ENCODE measurements around the gene CD247.

DNA sequence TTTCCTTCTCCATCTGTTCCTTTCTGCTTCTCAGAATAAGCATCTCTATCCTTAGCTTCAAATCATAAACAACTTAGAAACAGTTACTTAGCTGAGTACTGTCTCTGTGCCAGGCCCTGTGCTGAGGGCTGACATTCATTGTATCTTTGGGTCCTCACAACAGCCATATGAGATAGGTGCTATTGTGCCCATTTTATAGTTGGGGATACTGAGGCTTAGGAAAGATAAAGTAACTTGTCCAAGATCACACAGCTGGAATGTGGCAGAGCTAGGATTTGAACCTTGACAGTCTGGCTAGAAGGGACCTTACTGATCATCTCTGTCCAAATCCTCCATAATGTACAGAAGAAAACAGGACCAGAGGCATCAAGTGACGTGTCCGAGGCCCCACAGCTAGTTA lies 25.0 kb downstream of the CD247 start:
- TF ChIP-seq POLR2AphosphoS5 (IDR thresholded peaks at IDR 0.05), result no peak
- TF ChIP-seq POLR2A (IDR thresholded peaks at IDR 0.05), result no peak
- TF ChIP-seq, protein P1, sequence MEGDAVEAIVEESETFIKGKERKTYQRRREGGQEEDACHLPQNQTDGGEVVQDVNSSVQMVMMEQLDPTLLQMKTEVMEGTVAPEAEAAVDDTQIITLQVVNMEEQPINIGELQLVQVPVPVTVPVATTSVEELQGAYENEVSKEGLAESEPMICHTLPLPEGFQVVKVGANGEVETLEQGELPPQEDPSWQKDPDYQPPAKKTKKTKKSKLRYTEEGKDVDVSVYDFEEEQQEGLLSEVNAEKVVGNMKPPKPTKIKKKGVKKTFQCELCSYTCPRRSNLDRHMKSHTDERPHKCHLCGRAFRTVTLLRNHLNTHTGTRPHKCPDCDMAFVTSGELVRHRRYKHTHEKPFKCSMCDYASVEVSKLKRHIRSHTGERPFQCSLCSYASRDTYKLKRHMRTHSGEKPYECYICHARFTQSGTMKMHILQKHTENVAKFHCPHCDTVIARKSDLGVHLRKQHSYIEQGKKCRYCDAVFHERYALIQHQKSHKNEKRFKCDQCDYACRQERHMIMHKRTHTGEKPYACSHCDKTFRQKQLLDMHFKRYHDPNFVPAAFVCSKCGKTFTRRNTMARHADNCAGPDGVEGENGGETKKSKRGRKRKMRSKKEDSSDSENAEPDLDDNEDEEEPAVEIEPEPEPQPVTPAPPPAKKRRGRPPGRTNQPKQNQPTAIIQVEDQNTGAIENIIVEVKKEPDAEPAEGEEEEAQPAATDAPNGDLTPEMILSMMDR (IDR thresholded peaks at IDR 0.05), result no peak

All from prostate gland (tissue), 2 donors.